GM18526 (cell line): ENCODE results near the gene CCDC88A.
A peak's percentile ranks its signal among the peaks of the same experiment; 100 is the strongest.

Experiments used
- POLR2A ChIP-seq: IDR thresholded peaks from 3 replicates; pipeline ENCODE4 v1.6.1; 2011; ENCODE audit not compliant: insufficient read length; ENCODE audit errors: extremely low read depth

The CCDC88A gene

DNA sequence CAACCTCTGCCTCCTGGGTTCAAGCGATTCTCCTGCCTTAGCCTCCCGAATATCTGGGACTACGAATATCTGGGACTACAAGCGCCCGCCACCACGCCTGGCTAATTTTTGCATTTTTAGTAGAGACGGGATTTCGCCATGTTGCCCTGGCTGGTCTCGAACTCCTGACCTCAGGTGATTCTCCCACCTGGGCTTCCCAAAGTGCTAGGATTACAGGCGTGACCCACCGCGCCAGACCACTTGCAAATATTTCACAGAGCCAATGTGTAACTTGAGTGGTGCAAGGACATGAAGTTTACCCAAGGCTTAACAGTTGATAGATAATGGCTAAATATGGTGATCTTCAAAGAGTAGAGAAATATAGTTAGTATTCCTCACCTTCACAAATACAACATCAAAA is 136.6 kb downstream of the CCDC88A start:
- TF ChIP-seq POLR2A, result no peak

DNA sequence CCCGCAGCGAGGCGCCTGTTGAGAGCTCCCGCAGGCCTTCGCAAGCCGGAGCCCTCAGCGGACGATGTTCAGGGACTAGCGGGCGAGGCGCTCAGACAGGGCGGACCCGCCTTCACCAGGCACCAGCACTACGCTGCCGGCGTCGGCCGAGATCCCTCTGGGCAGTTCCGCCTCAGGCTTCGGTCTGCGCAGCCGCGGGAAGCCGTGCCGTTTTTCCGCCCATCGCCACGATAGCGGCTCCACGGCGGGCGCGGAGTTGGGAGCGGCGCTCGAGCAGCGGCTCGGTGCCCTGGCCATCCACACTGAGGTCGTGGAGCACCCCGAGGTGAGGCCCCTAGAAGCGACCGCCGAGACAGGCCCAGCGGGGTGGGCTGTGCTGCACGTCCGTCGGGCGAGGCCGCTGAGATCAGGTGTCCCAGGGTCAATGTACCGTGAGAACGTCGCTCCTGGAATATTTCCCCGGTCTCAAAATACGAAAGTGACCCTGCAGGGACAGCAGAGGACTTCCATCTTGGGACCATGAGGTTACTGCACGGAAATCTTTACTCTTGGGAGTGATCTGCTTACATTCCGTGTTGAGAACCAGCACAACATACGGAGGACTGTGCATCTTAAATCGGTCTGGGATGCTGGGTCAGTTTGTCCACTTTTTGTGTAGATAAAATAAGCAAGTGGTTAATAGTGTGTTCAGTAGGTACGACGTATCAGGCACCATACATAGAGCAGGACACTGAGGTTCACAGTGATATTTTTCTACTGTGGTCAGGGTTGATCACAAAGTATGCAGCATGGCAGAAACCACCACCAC is 137.3 kb downstream of the CCDC88A start:
- TF ChIP-seq POLR2A, result peak; percentile 90

DNA sequence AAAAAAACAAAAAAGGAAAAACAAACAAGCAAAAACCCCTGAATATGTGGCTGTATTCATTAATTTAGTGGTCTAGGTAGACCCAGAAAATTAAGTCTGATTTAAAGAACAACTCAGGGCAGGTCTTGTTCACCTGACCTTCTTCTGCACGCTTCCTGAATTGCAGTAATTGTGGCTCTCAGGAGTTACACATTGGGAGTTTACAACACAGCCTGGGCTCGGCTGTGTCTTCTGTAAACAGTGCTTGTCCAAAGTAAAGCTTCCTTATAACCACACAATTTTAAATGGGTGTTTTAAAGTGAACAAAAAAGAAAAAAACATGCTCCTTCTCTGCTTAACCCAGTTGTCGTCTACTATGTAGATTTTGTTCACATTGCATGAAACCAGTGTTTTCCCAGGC is 142.3 kb downstream of the CCDC88A start:
- no peak for TF ChIP-seq POLR2A

DNA sequence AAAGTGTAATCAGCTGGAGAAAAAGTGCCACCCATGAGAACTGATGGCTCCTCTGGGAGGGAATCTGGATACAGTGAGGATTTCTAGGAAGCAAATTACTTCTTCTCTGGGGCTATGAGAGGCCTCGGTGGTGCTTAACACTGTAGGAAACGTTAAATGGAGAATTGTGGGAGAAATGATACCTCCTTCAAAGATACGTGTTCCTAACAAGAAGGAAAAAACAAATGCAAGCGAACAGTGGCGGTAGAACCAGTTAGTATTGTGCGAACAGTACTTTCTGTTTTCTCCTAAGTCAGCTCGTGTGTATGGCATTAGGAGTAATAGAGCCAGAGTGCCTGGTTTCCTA is 150.0 kb downstream of the CCDC88A start:
- no peak for TF ChIP-seq POLR2A

DNA sequence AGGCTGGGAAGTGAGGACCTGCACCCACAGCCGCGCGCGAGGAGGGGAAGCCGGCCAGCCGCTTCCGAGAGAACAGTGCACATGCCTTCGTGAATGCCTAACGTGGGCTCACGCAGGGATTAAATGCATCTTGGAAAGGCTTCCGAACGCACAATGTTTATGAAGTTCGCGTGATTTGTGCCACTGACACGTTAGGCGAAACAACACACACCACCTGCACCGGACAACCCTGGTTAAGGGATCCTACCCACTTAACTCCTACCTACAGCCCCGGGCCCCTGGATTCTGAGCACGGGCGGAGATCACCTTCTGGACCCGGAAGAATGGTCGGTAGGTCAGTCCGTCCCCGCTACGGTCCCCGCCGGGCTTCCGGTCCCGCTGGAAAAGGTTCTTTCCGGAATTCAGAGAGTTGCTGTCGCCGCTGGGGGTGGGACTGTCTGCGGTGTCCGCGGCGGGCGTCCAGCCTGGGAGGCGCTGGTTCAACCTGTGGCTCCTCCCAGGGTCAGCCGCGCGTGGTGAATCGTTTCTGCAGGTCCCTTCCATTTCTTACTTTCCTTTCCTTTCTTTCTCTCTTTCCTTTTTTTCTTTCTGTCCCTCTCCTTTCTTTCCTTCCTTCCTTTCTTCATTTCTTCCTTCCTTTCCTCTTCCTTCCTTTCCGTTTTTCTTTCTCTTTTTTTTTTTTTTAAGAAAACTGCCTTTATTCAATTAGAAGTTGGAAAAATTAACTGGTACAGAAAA is 150.6 kb downstream of the CCDC88A start, which contains the start of gene MTIF2:
MTIF2 (minus strand) TSS at position 325 of the 738 bp plus-strand sequence. CDS start 5,373 bp downstream, outside the sequence.
- peak; percentile 91 for TF ChIP-seq POLR2A

DNA sequence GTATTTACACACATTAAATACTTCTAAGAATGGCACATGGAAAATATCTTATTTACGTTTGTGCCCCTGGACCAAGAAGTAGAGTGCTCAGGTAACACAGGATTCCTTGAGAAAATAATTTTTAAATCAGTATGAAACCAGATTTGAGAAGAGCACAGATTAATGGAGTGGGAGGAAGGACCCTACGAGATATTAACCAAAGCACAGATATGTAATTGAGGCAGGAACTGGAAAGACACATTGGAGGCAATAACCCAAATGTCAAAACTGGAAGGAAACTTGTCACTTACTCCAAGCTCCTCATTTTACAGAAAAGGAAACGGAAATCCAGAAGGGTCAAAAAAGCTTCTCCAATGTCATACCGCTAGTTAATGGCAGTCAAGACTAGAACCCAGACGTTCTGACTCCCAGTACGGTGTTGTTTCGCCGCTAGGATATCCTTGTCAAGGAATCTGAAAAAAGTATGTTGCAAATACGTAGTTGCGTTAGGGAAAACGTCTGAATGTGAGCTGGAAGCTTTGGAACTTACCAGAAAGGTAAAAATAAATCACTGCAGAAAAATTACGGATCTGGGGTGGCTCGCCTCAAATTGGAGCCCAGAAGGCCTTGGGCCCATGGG is 151.3 kb downstream of the CCDC88A start:
- no peak for TF ChIP-seq POLR2A

DNA sequence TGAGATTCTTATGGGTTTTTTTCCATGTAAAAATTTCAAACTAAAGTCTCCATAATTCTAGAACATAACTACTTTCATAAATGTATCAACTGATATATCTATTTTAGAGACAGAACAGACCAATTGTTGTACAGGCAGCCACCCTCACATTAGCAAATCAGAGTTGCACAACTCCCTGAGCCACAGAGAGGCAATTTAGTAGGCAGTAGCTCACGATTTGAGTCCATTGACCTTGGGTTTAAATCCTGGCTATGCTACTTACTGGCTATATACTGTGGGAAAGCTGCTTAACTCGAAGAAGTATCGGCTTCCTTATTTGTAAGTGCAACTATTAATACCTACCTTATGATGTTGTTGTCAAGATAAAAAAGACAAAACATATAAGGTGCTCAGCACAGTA is 166.8 kb downstream of the CCDC88A start:
- no peak for TF ChIP-seq POLR2A

DNA sequence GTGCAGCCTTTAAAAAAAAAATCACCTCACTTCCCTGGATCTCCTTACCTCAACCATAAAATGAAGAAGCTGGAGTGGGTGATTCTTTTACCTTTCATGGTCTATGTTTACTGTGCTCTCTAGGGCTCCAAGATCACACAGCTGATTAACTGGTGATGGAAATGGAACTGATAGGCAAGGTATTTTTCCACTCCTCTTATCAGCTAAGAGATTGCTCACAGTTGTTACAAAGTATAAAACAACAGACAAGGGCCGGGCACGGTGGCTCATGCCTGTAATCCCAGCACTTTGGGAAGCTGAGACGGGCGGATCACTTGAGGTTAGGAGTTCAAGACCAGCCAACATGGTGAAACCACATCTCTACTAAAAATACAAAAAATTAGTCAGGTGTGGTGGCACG is 172.6 kb downstream of the CCDC88A start:
- no peak for TF ChIP-seq POLR2A

DNA sequence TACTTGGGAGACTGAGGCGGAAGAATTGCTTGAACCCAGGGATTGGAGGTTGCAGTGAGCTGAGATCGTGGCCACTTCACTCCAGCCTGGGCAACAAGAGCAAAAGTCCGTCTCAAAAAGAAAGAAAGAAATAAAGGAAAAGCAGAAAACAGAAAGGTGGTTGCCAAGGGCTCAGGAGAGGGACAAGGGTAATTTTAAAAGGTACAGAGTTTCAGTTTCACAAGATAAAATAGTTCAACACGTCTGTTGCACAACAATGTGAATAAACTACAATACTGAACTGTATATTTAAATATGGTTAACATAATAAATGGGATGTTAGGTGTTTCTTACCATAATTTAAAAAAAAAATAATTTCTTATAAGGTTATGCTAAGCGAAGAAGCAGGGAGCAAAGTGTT is 174.2 kb downstream of the CCDC88A start:
- TF ChIP-seq POLR2A, result no peak

DNA sequence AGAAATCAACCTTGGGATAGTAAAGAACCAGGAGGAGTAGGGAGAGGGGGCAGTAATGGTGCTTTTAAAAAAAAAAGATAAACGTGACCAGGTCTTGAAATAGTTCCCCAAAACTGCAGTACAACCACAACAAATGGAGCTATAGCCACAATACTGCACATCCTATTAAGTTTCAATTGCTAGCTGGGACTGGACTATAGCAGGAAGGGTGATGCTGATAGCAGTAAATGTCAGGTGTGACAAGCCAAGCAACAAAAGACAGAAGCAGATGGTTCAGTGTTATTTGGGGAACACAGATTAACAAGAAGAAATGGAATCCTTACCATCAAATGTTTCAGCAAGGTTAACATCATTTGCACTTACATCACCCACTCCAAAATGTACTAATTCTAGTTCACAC is 177.0 kb downstream of the CCDC88A start:
- TF ChIP-seq POLR2A, result no peak

DNA sequence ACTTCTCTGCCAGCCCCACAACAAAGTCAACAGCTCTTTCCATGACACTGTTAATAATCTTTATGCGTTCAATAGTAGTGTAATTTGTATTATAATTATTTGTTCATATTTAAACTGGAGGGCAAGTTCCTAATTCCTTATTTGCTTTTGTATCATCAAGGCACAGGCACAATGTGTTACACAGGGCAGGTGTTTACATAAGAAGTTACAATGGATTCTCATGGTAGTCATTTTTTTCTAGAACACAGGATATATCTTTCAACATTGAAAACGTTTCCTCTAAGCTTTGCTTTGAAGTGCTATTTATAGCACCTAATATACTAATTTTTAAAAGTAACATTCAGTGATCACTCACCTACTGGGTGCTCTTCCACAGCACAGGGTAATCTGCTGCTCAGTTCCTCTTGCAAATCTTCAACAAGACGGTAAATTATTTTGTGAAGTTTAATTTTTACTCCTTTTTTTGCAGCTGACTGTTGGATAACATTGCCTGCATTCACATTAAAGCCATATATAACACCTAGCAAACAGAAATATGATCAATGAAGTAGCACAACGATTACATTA is 179.9 kb downstream of the CCDC88A start:
- no peak for TF ChIP-seq POLR2A
